Liver (tissue), 9 donors: ENCODE measurements around the gene PLK1. TPM values are rescaled to one million over a fixed set of nuclear protein-coding genes. Genes with fewer than 3 reads are reported as not detected.

Source experiments
- DNase-seq: peaks from one replicate; pipeline ENCODE4 v3.0.0-alpha.2; 2017; ENCODE audit warnings: low spot score
- H3K27ac ChIP-seq, 2 donors: one replicate each; pipeline ENCODE4 v1.7.0; 2013; ENCODE audit warnings: inconsistent platforms in 2 of 2, low read length in 2 of 2, control low read depth in 1 of 2, low read depth in 1 of 2, mild to moderate bottlenecking in 1 of 2
- H3K27me3 ChIP-seq, 4 donors: one replicate each; pipeline versions ENCODE4 v1.6.1 to v1.7.0; 2013; ENCODE audit warnings: low read length in 3 of 4, inconsistent platforms in 1 of 4, mild to moderate bottlenecking in 1 of 4, moderate library complexity in 1 of 4; ENCODE audit not compliant: control insufficient read depth in 4 of 4, insufficient read depth in 4 of 4
- H3K36me3 ChIP-seq, 4 donors: one replicate each; pipeline versions ENCODE4 v1.6.1 to v1.7.0; 2013; ENCODE audit warnings: low read length in 3 of 4, mild to moderate bottlenecking in 3 of 4, low read depth in 1 of 4, moderate library complexity in 1 of 4; ENCODE audit not compliant: control insufficient read depth in 4 of 4, insufficient read depth in 3 of 4
- H3K4me1 ChIP-seq, 4 donors: one replicate each; pipeline versions ENCODE4 v1.6.1 to v1.7.0; 2013; ENCODE audit warnings: low read length in 3 of 4, mild to moderate bottlenecking in 3 of 4, moderate library complexity in 1 of 4; ENCODE audit not compliant: control insufficient read depth in 4 of 4, insufficient read depth in 4 of 4
- H3K4me3 ChIP-seq, 3 donors: one replicate each; pipeline versions ENCODE4 v1.6.1 to v1.7.0; 2013; ENCODE audit warnings: low read length in 3 of 3, control low read depth in 1 of 3, low read depth in 1 of 3, mild to moderate bottlenecking in 1 of 3
- H3K9ac ChIP-seq, 2 donors: one replicate each; pipeline ENCODE4 v1.7.0; 2013; ENCODE audit warnings: low read length in 2 of 2, mild to moderate bottlenecking in 2 of 2, moderate library complexity in 2 of 2, control low read depth in 1 of 2, low read depth in 1 of 2
- H3K9me3 ChIP-seq, 4 donors: one replicate each; pipeline versions ENCODE4 v1.6.1 to v1.7.0; 2013; ENCODE audit warnings: low read length in 3 of 4; ENCODE audit not compliant: control insufficient read depth in 4 of 4
- EGR1 ChIP-seq, 2 donors: IDR thresholded peaks; 2 replicates each; pipeline ENCODE4 v1.6.1; 2016 to 2018; ENCODE audit warnings: antibody characterized with exemption in 2 of 2, low read depth in 2 of 2
- HNF4A ChIP-seq, 2 donors: conservative IDR thresholded peaks; 2 replicates each; pipeline ENCODE4 v1.6.1; 2016; ENCODE audit warnings: antibody characterized with exemption in 2 of 2, mild to moderate bottlenecking in 2 of 2
- HNF4G ChIP-seq: IDR thresholded peaks from 2 replicates; pipeline ENCODE4 v1.6.1; 2016; ENCODE audit warnings: antibody characterized with exemption
- JUND ChIP-seq, 2 donors: IDR thresholded peaks; 2 replicates each; pipeline ENCODE4 v1.6.1; 2016; ENCODE audit warnings: antibody characterized with exemption in 2 of 2
- RAD21 ChIP-seq, 2 donors: IDR thresholded peaks; 2 replicates each; pipeline ENCODE4 v1.6.1; 2016; ENCODE audit warnings: antibody characterized with exemption in 2 of 2, mild to moderate bottlenecking in 2 of 2
- SP1 ChIP-seq: IDR thresholded peaks from 2 replicates; pipeline ENCODE4 v1.6.1; 2018; ENCODE audit warnings: antibody characterized with exemption, mild to moderate bottlenecking
- YY1 ChIP-seq: IDR thresholded peaks from 2 replicates; pipeline ENCODE4 v1.6.1; 2016; ENCODE audit warnings: antibody characterized with exemption, mild to moderate bottlenecking
- WGBS: extraction: QIAGEN DNeasy Blood & Tissue Kit; methylation state at CpG from one replicate; pipeline ENCODE4 v1.1.7; 2013; 5-methylcytosine and 5-hydroxymethylcytosine counted together
- polyA plus RNA-seq, 2 donors: library from polyadenylated mRNA; stranded (reverse) in 1 of 2; unstranded in 1 of 2; fragments of 200-250 nt in 1 of 2; fragments of >200 nt in 1 of 2; fragmentation: Nextera tagmentation in 1 of 2; extraction: Ambion mirVana in 1 of 2; gene quantifications; one replicate each; pipeline versions ENCODE4 v1.2.1 to v1.2.3, GENCODE V29; 2013 to 2015
- total RNA-seq, 2 donors: library from RNA; depleted of rRNA; stranded (reverse); fragments of >200 nt; gene quantifications; one replicate each; pipeline ENCODE4 v1.2.3, GENCODE V29; 2014
- TF ChIP-seq, protein P1 (sequence below): IDR thresholded peaks from 2 replicates; pipeline ENCODE4 v1.6.1; 2016; ENCODE audit warnings: antibody characterized with exemption
- TF ChIP-seq, protein P2 (sequence below): IDR thresholded peaks from 2 replicates; pipeline ENCODE4 v1.6.1; 2016; ENCODE audit warnings: antibody characterized with exemption, mild to moderate bottlenecking
- TF ChIP-seq, protein P3 (sequence below): fragments of 150-350 bp; IDR thresholded peaks from 2 replicates; pipeline ENCODE4 v1.5.1; 2017; ENCODE audit warnings: improper control_type of control experiment, low read depth, low read length; ENCODE audit not compliant: missing input control
- donor health status: healthy.
- donor health status: healthy.
- donor health status: healthy.
- donor health status: healthy.
- donor health status: healthy.

PLK1 gene
- total and polyA plus RNA-seq, 4 donors = 0.33 to 30.3 (median 2.3) TPM

DNA sequence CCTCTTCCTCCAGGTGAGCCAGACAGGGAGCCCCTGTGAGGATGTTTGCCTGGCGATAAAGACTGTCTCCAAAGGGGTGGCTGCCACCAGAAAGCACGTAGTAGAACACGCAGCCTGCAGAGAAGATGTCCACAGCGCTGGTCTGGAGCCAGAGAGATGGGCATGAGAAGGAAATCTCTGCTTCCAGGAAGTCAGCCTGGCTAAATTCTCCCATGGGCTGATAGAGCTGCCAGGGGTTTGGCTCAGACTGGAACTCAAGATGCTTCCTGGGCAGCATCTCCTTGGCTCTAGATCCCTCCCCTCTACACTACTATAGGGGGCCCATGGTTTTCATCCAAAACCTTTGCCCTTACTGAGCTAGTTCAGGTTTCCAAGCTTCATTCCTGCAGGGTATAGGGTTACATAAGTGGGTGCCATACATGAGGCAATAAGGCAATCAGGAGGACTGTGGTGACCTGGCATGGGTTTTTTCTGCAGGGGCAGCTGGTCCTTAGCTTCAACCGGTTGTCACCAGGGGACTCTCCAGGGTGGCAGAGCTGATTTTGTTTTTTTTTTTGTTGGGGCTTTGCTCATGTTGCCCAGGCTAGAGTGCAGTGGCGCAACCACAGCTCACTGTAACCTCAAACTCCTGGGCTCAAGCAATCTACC lies 13.6 kb downstream of the PLK1 start (continued):
- TF ChIP-seq, protein P1, sequence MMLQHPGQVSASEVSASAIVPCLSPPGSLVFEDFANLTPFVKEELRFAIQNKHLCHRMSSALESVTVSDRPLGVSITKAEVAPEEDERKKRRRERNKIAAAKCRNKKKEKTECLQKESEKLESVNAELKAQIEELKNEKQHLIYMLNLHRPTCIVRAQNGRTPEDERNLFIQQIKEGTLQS = no peak
- TF ChIP-seq JUND (IDR thresholded peaks at IDR 0.05) = no peak

DNA sequence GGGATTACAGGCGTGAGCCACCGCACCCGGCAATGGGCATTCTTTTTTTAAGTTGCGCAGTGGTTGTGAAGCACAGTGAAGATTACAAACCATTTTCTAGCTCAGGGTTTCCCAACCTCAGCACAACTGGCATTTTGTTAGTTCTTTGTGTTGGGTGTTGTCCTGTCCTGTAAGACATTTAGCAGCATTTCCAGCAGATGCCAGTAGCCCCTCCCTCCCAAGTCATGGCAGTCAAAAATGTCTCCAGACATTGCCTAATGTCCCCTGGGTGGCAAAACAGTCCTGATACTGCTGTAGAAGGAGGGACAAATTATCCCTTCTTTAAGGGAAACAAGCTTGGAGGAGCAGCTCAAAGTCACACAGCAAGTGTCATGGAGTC lies 15.6 kb downstream of the PLK1 start:
- Histone ChIP-seq H3K9ac (no peak overlapping the region), H3K4me3 (no peak overlapping the region), H3K4me1 (no peaks in the 10 kb centered on the region), H3K27me3 (no peaks in the 10 kb centered on the region), H3K9me3 (no peaks in the 10 kb centered on the region), H3K27ac (no peak overlapping the region), H3K36me3 (peaks cover 3 to 16% (median 8%) of the 10 kb centered on the region in 4 donors)
- 96% methylated on average over 4 of the region's 4 CpGs for WGBS
- TF ChIP-seq HNF4G (no peak), RAD21 (IDR thresholded peaks at IDR 0.05) (no peak), EGR1 (IDR thresholded peaks at IDR 0.05; ENCODE audit: low read depth in 2 of 2) (no peak)
- TF ChIP-seq, protein P2, sequence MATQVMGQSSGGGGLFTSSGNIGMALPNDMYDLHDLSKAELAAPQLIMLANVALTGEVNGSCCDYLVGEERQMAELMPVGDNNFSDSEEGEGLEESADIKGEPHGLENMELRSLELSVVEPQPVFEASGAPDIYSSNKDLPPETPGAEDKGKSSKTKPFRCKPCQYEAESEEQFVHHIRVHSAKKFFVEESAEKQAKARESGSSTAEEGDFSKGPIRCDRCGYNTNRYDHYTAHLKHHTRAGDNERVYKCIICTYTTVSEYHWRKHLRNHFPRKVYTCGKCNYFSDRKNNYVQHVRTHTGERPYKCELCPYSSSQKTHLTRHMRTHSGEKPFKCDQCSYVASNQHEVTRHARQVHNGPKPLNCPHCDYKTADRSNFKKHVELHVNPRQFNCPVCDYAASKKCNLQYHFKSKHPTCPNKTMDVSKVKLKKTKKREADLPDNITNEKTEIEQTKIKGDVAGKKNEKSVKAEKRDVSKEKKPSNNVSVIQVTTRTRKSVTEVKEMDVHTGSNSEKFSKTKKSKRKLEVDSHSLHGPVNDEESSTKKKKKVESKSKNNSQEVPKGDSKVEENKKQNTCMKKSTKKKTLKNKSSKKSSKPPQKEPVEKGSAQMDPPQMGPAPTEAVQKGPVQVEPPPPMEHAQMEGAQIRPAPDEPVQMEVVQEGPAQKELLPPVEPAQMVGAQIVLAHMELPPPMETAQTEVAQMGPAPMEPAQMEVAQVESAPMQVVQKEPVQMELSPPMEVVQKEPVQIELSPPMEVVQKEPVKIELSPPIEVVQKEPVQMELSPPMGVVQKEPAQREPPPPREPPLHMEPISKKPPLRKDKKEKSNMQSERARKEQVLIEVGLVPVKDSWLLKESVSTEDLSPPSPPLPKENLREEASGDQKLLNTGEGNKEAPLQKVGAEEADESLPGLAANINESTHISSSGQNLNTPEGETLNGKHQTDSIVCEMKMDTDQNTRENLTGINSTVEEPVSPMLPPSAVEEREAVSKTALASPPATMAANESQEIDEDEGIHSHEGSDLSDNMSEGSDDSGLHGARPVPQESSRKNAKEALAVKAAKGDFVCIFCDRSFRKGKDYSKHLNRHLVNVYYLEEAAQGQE = no peak
- no peak for DNase-seq

DNA sequence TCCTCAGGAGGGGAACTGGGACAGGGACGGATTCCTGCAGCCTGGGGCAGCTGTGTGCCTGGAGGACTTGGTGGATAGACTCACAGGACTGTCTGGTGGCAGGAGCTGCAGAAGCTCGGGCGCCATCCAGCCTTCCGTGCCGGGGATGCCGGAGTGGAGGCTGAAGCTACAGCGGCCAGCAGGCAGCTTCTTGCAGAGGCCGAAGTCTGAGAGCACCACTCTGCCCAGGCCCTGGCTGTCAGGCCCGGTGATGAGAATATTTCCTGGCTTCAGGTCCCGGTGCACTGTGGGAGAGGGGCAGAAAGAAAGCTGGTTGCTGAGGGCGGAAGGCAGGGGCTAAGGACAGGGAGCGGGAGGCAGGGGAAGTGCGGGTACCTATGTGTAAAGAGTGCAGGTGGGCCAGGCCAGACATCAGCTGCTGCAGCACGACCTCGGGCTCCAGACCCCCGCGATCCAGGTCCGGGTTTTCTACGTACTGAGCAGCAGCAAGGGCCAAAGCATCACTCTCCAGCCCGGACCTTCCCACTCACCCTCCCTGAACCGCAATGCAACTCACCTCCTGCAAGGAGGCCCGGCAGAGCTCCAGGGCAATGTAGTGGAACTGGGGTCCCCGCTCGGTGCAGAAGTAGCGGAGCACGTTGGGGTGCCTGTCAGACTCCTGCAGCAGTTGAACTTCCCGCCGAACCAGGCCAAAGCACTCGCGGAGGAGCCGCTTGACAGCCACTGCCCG lies 16.1 kb downstream of the PLK1 start:
- Histone ChIP-seq H3K9me3 (no peaks in the 10 kb centered on the region), H3K4me3 (no peak overlapping the region), H3K9ac (no peak overlapping the region), H3K4me1 (no peaks in the 10 kb centered on the region), H3K27me3 (no peaks in the 10 kb centered on the region), H3K27ac (no peak overlapping the region), H3K36me3 (peaks cover 0 to 10% (median 5%) of the 10 kb centered on the region in 4 donors)
- TF ChIP-seq SP1 = no peak
- TF ChIP-seq HNF4A (conservative IDR thresholded peaks at IDR 0.05) = no peak
- TF ChIP-seq, protein P3, sequence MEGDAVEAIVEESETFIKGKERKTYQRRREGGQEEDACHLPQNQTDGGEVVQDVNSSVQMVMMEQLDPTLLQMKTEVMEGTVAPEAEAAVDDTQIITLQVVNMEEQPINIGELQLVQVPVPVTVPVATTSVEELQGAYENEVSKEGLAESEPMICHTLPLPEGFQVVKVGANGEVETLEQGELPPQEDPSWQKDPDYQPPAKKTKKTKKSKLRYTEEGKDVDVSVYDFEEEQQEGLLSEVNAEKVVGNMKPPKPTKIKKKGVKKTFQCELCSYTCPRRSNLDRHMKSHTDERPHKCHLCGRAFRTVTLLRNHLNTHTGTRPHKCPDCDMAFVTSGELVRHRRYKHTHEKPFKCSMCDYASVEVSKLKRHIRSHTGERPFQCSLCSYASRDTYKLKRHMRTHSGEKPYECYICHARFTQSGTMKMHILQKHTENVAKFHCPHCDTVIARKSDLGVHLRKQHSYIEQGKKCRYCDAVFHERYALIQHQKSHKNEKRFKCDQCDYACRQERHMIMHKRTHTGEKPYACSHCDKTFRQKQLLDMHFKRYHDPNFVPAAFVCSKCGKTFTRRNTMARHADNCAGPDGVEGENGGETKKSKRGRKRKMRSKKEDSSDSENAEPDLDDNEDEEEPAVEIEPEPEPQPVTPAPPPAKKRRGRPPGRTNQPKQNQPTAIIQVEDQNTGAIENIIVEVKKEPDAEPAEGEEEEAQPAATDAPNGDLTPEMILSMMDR = no peak
- TF ChIP-seq, protein P2 = no peak
- TF ChIP-seq HNF4G = no peak
- no peak for TF ChIP-seq YY1
- DNase-seq = no peak
- WGBS = 28% methylated on average over 32 of the region's 32 CpGs
